K562 (cell line): Measurements from ENCODE around the gene GPR35. TPM values are rescaled to one million over a fixed set of nuclear protein-coding genes. Genes with fewer than 3 reads are reported as not detected.

ENCODE experiments used
- CBFA2T3 ChIP-seq: fragments of 450-650 bp; IDR thresholded peaks from 2 replicates; pipeline ENCODE4 v1.6.1; 2017
- E2F6 ChIP-seq, 2 experiments: IDR thresholded peaks; 2 replicates each; pipeline ENCODE4 v1.6.1; 2011; ENCODE audit warnings: borderline replicate concordance in 1 of 2, control low read depth in 1 of 2, low read depth in 1 of 2, low read length in 1 of 2, mild to moderate bottlenecking in 1 of 2, mixed read lengths in 1 of 2, moderate library complexity in 1 of 2; ENCODE audit not compliant: insufficient read depth in 1 of 2, insufficient read length in 1 of 2, poor library complexity in 1 of 2, severe bottlenecking in 1 of 2; ENCODE audit errors: extremely low read depth in 1 of 2
- HNRNPLL ChIP-seq: fragments of 200-400 bp; formaldehyde crosslinking; IDR thresholded peaks from 2 replicates; pipeline ENCODE4 v1.6.1; 2017; ENCODE audit warnings: low read length, low read depth, mild to moderate bottlenecking; ENCODE audit not compliant: poor library complexity, severe bottlenecking
- IFI16 ChIP-seq: fragments of 250-450 bp; sonication (Bioruptor Pico); IDR thresholded peaks from 2 replicates; pipeline ENCODE4 v2.1.2; 2022; ENCODE audit warnings: mild to moderate bottlenecking, inconsistent platforms
- L3MBTL2 ChIP-seq: fragments of 450-650 bp; IDR thresholded peaks from 2 replicates; pipeline ENCODE4 v1.6.1; 2016; ENCODE audit warnings: mild to moderate bottlenecking, moderate library complexity
- MED1 ChIP-seq: sonication (generic); formaldehyde crosslinking; IDR thresholded peaks from 2 replicates; pipeline ENCODE4 v1.8.1; 2023; ENCODE audit warnings: missing genetic modification reagents, borderline replicate concordance
- MGA ChIP-seq: fragments of 450-650 bp; IDR thresholded peaks from 2 replicates; pipeline ENCODE4 v1.6.1; 2016; ENCODE audit warnings: mild to moderate bottlenecking, moderate library complexity
- NFIC ChIP-seq: fragments of 450-650 bp; IDR thresholded peaks from 2 replicates; pipeline ENCODE4 v1.6.1; 2017; ENCODE audit warnings: mild to moderate bottlenecking, inconsistent platforms
- NR3C1 ChIP-seq: sonication (generic); formaldehyde crosslinking; IDR thresholded peaks from 2 replicates; pipeline ENCODE4 v1.8.1; 2022; ENCODE audit warnings: missing genetic modification reagents
- PHF20 ChIP-seq: fragments of 450-650 bp; IDR thresholded peaks from 2 replicates; pipeline ENCODE4 v1.6.1; 2018; ENCODE audit not compliant: partially characterized antibody
- PML ChIP-seq: IDR thresholded peaks from 2 replicates; pipeline ENCODE4 v1.6.1; 2012; ENCODE audit warnings: low read length, inconsistent platforms
- POLR3G ChIP-seq: IDR thresholded peaks from 2 replicates; pipeline ENCODE4 v1.6.1; 2011; ENCODE audit not compliant: insufficient read length, insufficient replicate concordance; ENCODE audit errors: extremely low read depth
- SIN3A ChIP-seq, 2 experiments: fragments of 150-350 bp in 1 of 2; IDR thresholded peaks; 2 replicates each; pipeline ENCODE4 v1.6.1; 2011 to 2016; ENCODE audit warnings: borderline replicate concordance in 2 of 2, low read depth in 2 of 2, low read length in 2 of 2, mild to moderate bottlenecking in 2 of 2, moderate library complexity in 2 of 2; ENCODE audit not compliant: control insufficient read depth in 1 of 2
- TAF7 ChIP-seq: fragments of 450-650 bp; IDR thresholded peaks from 2 replicates; pipeline ENCODE4 v1.6.1; 2016; ENCODE audit warnings: missing genetic modification characterization, missing compliant biosample characterization
- TRIM24 ChIP-seq, 2 experiments: fragments of 450-650 bp; IDR thresholded peaks; 2 replicates each; pipeline ENCODE4 v1.6.1; 2016
- polyA plus RNA-seq, 8 experiments: library from polyadenylated mRNA; depleted of rRNA in 4 of 8; stranded (reverse) in 5 of 8; unstranded in 3 of 8; fragments of >200 nt; fragmentation: Nextera tagmentation in 2 of 8; fragmentation: Illumina TruSeq in 1 of 8; extraction: Ambion mirVana in 2 of 8; extraction: Trizol in 1 of 8; gene quantifications; 2 replicates each; pipeline versions ENCODE4 v1.2.1 to v1.2.3, GENCODE V29; 2011 to 2014; ENCODE audit warnings: inconsistent platforms in 1 of 8, missing spikeins in 1 of 8
- total RNA-seq, 7 experiments: library from RNA; depleted of rRNA in 6 of 7; stranded (reverse); fragments of >200 nt in 6 of 7; fragmentation: Illumina TruSeq in 2 of 7; extraction: Trizol in 2 of 7; gene quantifications; 2 replicates each; pipeline versions ENCODE4 v1.2.1 to v1.2.3, GENCODE V29; 2011 to 2021; ENCODE audit warnings: low replicate concordance in 1 of 7

The GPR35 gene
- total and polyA plus RNA-seq, 9 of the 15 experiments (the other 6 are each of a cell fraction or from before 2014, with no cell fraction given) = 0.04 to 0.50 (median 0.29) TPM; not detected in 3

GRCh38 chr2:240579771-240580614 is 45.3 kb upstream of the GPR35 start (continued):
- peak; percentile 72 to 75 for TF ChIP-seq E2F6 (IDR thresholded peaks at IDR 0.05; ENCODE audit: borderline replicate concordance in 1 of 2, extremely low read depth in 1 of 2, insufficient read depth in 1 of 2, insufficient read length in 1 of 2, low read depth in 1 of 2, low read length in 1 of 2, poor library complexity in 1 of 2, severe bottlenecking in 1 of 2)
- no peak for TF ChIP-seq PHF20
- TF ChIP-seq SIN3A (IDR thresholded peaks at IDR 0.05; ENCODE audit: borderline replicate concordance in 2 of 2, control insufficient read depth in 1 of 2, low read depth in 2 of 2, low read length in 2 of 2) = peak in 1 of 2 experiments; percentile 66; a peak in 1 of 4 replicates
- TF ChIP-seq TAF7 (tag) = no peak
- TF ChIP-seq CBFA2T3 = peak; percentile 20; the same call in 1 of the 2 replicates
- TF ChIP-seq L3MBTL2 = peak; percentile 88
- TF ChIP-seq PML = no peak
- no peak for TF ChIP-seq TRIM24 (IDR thresholded peaks at IDR 0.05)
- peak; percentile 71 for TF ChIP-seq MGA
- TF ChIP-seq NR3C1 (CRISPR knock-in tag) = no peak
- TF ChIP-seq HNRNPLL = no peak
- TF ChIP-seq MED1 (CRISPR knock-in tag) = no peak
- no peak for TF ChIP-seq POLR3G
- peak; percentile 47; the same call in 1 of the 2 replicates for TF ChIP-seq NFIC
- no peak for TF ChIP-seq IFI16 (CRISPR knock-in tag)
